Body of pancreas (tissue), 4 donors: Measurements from ENCODE around the gene RELN.

Experiments
- POLR2A ChIP-seq, 3 donors: fragments of 450-650 bp; IDR thresholded peaks; one replicate each; pipeline ENCODE4 v1.6.1; 2016; ENCODE audit warnings: antibody characterized with exemption in 3 of 3, mild to moderate bottlenecking in 2 of 3
- TF ChIP-seq, protein P1 (sequence below), 7 experiments: fragments of 450-650 bp in 4 of 7; fragments of 200-600 bp in 3 of 7; sonication (generic) in 3 of 7; IDR thresholded peaks; one replicate each; pipeline ENCODE4 v1.5.1; 2016 to 2019; ENCODE audit warnings: antibody characterized with exemption in 7 of 7

DNA sequence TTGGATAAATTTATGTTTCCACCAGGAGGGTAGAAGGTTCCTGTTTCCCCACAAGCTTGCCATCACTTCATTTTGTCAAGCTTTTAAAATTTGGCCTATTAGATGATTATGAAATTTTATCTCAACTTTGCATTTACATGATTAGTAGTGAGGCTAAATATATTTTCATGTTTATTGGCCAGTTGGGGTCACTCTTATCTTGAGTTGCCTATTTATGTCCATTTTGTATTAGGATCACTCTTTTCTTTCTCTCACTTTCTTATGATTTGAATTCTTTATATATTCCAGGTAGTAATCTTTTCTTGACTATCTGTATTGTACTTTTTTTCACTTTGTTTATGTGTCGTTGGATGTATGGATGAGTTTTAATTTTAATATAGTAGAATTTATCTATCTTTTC, 324.9 kb downstream of the RELN start:
- TF ChIP-seq POLR2A (IDR thresholded peaks at IDR 0.05), result no peak
- TF ChIP-seq, protein P1, sequence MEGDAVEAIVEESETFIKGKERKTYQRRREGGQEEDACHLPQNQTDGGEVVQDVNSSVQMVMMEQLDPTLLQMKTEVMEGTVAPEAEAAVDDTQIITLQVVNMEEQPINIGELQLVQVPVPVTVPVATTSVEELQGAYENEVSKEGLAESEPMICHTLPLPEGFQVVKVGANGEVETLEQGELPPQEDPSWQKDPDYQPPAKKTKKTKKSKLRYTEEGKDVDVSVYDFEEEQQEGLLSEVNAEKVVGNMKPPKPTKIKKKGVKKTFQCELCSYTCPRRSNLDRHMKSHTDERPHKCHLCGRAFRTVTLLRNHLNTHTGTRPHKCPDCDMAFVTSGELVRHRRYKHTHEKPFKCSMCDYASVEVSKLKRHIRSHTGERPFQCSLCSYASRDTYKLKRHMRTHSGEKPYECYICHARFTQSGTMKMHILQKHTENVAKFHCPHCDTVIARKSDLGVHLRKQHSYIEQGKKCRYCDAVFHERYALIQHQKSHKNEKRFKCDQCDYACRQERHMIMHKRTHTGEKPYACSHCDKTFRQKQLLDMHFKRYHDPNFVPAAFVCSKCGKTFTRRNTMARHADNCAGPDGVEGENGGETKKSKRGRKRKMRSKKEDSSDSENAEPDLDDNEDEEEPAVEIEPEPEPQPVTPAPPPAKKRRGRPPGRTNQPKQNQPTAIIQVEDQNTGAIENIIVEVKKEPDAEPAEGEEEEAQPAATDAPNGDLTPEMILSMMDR (IDR thresholded peaks at IDR 0.05), result no peak
